GM18508 (cell line): Measurements from ENCODE around the gene KCNIP3.
"Not testable (repeated sequence)": the region's sequence is repeated elsewhere in the genome, so short reads cannot be mapped to it uniquely, and the experiment has no call there.

Source experiments
- ATAC-seq: cut with Tn5 transposase; IDR thresholded peaks from one replicate; pipeline ENCODE4 v1.9.1; 2021; ENCODE audit warnings: moderate number of reproducible peaks; ENCODE audit not compliant: insufficient read depth, unreplicated experiment

The KCNIP3 gene

DNA sequence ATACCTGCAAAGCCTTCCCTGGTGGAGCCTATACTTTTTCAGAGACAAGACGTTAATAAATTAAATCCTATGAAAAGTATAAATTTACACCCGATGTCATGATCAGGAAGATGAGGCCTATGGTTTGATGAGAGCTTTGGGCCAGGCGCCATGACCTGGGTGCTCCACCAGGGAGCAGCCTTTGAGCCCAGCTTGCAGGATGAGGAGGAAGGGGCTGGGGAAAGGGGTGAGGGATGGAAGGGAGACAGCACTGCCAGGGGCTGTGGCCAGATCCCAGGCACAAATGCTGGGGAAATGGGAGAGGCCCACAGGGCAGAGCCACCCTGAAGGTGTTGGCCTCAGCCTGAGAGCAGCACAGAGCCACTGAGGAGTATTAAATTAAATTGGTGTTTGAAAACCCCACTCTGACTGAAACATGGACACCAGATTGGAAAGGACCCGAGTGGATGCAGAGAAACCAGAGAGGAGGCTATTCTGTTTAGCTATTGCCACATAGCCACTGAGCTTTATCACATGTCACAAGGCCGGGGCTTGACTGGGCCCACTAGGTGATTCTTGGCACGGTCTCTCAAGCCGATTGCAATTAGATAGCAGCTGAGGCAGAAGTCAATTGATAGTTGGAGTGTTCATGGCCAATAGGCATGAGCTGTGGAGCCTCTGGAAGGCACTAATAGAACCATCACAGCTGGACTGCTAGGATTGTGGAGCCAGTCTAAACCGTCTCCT, 95.7 kb downstream of the KCNIP3 start:
- ATAC-seq, result no peak

DNA sequence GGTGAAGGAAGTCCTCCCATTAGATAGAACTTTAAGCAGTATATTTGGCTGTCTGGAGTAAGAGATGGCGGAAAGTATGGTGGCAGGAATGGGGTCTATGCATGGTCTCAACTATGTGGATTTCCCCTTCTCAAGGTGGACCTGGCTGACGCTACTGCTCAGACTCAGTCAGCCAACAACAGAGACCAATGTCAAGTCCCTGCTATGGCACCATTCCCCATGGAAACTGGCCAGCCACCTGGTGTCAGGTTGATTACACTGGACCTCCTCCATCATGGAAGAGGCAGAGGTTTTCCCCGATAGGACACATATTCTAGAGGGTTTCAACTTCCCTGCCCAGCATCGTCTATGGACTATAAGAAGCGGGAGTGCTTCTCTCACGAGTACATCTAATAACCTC, 96.8 kb downstream of the KCNIP3 start:
- ATAC-seq, result no peak

GRCh38 chr2:95399061-95399460, 101.9 kb downstream of the KCNIP3 start:
- ATAC-seq, result no peak

- ATAC-seq, result no peak
Observed at GRCh38 chr2:95401480-95401879, 104.3 kb downstream of the KCNIP3 start.

DNA sequence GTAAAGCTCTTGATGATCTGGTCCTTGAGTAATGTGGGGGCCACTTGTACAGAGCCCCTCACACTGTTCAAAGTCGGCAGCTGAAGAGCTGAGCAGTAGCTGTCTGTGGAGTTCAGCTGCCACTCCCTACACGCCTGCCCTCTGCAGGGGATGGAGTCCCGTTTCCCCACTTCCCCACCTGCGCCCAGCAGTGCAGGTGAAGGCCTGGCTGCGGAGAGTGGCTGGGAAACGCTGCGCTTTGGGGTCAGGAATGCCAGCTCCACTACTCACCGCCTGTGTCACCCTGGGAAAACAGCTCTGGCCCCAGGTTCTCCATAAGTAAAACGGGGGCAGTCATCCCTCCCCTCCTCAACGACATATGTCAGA, 104.8 kb downstream of the KCNIP3 start:
- ATAC-seq, result peak; percentile 8

DNA sequence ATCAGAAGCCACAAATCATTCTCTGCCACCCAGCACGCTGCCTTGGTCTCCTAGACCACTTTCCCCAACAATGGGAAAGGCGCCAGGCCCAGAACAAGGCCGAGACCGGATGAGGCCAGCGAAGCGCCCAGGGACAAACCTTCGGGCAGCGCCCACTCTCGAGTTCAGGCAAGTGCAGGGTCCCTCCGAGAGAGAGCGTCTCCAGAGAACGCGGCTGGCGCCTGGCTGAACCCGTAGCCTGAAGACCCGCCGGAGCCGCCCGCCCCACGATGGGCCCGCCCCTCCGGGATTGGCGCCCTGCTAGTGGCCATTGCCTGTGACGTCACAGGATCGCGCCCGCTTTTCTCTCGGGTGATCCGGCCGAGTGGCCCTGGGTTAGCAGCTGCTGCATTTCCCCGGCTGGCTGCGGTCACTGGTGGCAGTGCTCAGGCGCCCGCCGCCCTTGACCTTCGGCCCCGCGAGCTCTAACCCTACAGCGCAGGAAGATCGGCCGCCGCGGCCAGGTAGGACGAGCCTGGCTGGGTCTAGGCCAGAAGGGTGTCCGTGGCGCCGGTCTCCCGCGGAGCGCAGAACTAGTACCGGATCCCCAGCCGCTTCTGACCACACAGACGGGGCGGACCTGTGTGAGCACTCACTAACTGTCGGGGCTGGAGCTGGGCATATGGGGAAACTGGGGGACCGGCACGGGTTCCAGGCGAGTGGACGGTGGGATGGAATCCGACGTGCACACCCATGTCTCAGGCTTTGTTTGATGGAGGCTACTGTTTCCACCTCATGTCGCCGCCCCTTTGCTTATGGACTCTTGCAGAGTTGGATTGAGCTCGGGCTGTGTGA, 105.4 kb downstream of the KCNIP3 start, which contains the start of gene FAHD2A:
Gene FAHD2A, plus strand, starts transcription at position 339 of the 834 bp plus-strand sequence. CDS start 2,851 bp downstream, outside the sequence.
- ATAC-seq, result peak; percentile 69

- not testable (repeated sequence) for ATAC-seq
Observed at GRCh38 chr2:95403204-95403721, 106.1 kb downstream of the KCNIP3 start.

DNA sequence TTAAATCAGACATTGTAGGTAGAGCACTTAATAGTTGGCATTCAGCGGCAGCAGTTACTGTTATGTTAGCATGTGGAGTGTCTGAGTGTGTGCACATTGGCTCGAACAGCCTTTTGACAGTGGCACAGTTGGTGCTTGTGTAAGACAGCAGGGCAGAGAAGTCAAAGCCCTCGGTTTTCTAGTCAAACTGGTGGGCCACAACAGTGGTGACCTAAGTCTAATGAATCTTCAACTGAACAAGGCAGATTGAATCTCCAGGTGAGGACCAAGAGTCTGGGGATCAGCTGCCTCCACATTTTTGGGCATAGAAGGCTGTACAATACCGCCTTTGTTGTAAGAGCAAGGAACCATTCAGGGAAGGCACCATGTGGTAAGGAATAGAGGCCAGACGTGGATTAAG, 106.7 kb downstream of the KCNIP3 start:
- ATAC-seq, result not testable (repeated sequence)

DNA sequence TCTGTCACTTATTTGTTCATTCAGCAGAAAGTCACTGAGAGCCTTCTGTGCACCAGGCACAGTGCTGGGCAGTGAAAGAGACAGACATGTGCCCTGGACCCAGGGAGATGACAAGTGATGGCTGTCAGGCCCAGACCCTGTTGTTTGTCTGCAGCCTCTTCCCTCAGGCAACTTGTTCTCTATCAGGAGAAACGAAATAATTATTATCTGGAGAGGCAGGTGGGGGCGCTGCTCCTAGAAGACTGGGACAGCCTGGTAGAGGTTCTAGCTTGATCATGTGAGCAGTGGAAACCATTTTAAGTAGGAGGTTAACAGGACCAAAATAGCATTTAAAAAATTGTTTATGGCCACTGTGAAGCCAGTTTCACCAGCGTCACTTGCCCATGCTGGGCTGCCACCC, 107.5 kb downstream of the KCNIP3 start:
- ATAC-seq, result not testable (repeated sequence)

GRCh38 chr2:95411239-95411638, 114.1 kb downstream of the KCNIP3 start:
- not testable (repeated sequence) for ATAC-seq

GRCh38 chr2:95414015-95414594, 117.0 kb downstream of the KCNIP3 start:
- peak; percentile 67 for ATAC-seq

- not testable (repeated sequence) for ATAC-seq
Observed at GRCh38 chr2:95415138-95415537, 118.0 kb downstream of the KCNIP3 start.

GRCh38 chr2:95415561-95415960, 118.4 kb downstream of the KCNIP3 start:
- not testable (repeated sequence) for ATAC-seq

GRCh38 chr2:95427196-95427867, 130.2 kb downstream of the KCNIP3 start:
- ATAC-seq, result not testable (repeated sequence)

- ATAC-seq, result not testable (repeated sequence)
Observed at GRCh38 chr2:95429748-95430467, 132.8 kb downstream of the KCNIP3 start.

- ATAC-seq, result not testable (repeated sequence)
Observed at GRCh38 chr2:95433373-95433772, 136.2 kb downstream of the KCNIP3 start.

DNA sequence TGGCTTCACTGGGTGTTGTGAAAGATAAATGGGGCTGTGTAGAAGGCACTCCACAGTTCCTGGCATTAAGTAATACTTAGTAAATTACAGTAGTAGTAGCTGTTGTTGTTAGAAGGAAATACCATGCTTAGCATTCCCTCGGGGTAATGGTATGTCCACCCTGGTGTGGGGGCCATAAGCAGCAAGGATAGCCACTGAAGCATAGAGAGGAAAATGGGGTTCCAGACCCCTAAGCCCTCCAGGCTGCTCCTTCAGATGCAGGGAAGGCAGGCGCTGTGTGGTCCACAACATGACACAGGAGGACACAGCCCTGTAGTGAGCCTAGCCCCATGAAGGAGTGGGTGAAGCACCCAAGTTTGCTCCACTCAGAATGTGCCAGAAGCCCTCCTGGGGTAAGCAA, 136.8 kb downstream of the KCNIP3 start:
- not testable (repeated sequence) for ATAC-seq

DNA sequence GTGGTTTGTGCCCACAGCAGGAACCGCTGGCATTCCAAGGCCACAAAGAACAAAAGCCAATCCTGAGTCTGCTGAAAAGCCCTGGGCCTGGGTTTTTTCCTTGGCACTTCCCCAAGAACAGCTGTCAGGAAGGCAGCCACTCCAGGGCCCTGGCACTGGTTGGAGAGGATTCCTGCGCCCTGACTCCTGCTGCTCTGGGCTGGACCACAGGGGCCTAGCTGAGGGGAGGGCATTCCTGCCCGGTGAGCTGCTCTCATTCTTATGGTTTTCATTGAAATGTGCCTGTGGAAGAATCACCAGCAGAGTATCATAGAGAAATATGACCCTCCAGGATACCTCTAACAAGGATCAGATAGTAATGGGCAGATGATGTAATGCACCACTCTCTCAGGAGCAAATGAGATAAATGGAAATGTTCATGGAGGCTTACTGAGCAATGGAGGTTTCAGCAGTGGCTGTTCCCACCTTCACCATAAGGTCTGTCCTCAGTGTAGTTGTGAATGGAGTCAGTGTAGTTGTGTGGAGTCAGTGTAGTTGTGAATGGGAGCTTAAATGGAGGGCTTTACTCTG, 137.4 kb downstream of the KCNIP3 start:
- not testable (repeated sequence) for ATAC-seq

- not testable (repeated sequence) for ATAC-seq
Observed at GRCh38 chr2:95435162-95435871, 138.2 kb downstream of the KCNIP3 start.
